Stimulated activated CD4-positive, alpha-beta T cell treated with anti-CD3 and anti-CD28 coated beads, Interleukin-15, amount 100 ng/mL, for 48 hours (primary cell): ENCODE results near the gene COL12A1.

Experiments used
- DNase-seq, 2 donors: peaks; one replicate each; pipeline ENCODE4 v3.0.0-alpha.2; 2020; ENCODE audit warnings: low read depth in 2 of 2

The COL12A1 gene

GRCh38 chr6:75205776-75206575, at the start of gene COL12A1:
COL12A1 (minus strand) TSS chr6:75206053; CDS start chr6:75202792, 3,261 bp downstream.
- no peak for DNase-seq

- no peak for DNase-seq
Observed at GRCh38 chr6:75250552-75250951, 44.7 kb upstream of the COL12A1 start.

- no peak for DNase-seq
Observed at GRCh38 chr6:75249837-75250236, 44.0 kb upstream of the COL12A1 start.

- DNase-seq: no peak
Observed at GRCh38 chr6:75246386-75246785, 40.5 kb upstream of the COL12A1 start.

- no peak for DNase-seq
Observed at GRCh38 chr6:75244063-75244584, 38.3 kb upstream of the COL12A1 start.

GRCh38 chr6:75243333-75244062, 37.6 kb upstream of the COL12A1 start, which contains the start of gene COX7A2:
COX7A2 (minus strand) TSS chr6:75243801; CDS start chr6:75243734, 67 bp downstream.
- peak; percentile 74 to 75 for DNase-seq

- no peak for DNase-seq
Observed at GRCh38 chr6:75236630-75237029, 30.8 kb upstream of the COL12A1 start.

- DNase-seq: no peak
Observed at GRCh38 chr6:75235271-75235670, 29.4 kb upstream of the COL12A1 start.

- no peak for DNase-seq
Observed at GRCh38 chr6:75234126-75234865, 28.4 kb upstream of the COL12A1 start.

GRCh38 chr6:75233092-75233615, 27.3 kb upstream of the COL12A1 start:
- DNase-seq: no peak

- no peak for DNase-seq
Observed at GRCh38 chr6:75230484-75231325, 24.9 kb upstream of the COL12A1 start.

- no peak for DNase-seq
Observed at GRCh38 chr6:75224303-75224926, 18.6 kb upstream of the COL12A1 start.

GRCh38 chr6:75223428-75223827, 17.6 kb upstream of the COL12A1 start:
- DNase-seq: no peak

GRCh38 chr6:75222261-75222660, 16.4 kb upstream of the COL12A1 start:
- DNase-seq: no peak

GRCh38 chr6:75221116-75221515, 15.3 kb upstream of the COL12A1 start:
- no peak for DNase-seq

- DNase-seq: no peak
Observed at GRCh38 chr6:75220357-75220756, 14.5 kb upstream of the COL12A1 start.

GRCh38 chr6:75219263-75219662, 13.4 kb upstream of the COL12A1 start:
- no peak for DNase-seq

GRCh38 chr6:75217193-75217592, 11.3 kb upstream of the COL12A1 start:
- no peak for DNase-seq

GRCh38 chr6:75215291-75215690, 9.4 kb upstream of the COL12A1 start:
- DNase-seq: no peak

GRCh38 chr6:75213732-75214131, 7.9 kb upstream of the COL12A1 start:
- DNase-seq: no peak
